ENCODE results near the gene CDH4.

DNA sequence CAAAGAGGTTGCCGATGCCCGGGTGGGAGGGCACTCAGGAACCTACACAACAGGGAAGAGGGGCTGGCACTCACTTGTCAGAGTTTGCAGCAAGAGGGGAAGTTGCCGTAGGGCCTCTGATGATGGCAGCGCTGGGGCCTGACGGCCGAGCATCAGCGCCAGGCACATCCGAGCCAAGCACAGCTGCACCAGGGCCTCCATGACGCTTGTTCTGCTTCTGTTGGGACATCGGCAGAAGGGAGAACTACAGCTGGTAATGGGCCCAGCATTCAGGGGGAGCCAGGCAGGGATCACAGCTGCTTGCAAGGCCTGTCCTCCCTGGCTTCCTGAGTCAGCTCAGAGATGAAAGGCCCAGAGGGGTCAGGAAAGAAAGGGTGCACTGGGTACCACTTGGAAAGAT, 367.7 kb downstream of the CDH4 start:
- no peak for TF ChIP-seq CTCF (tag by site-specific recombination; IDR thresholded peaks at IDR 0.05)
- TF ChIP-seq, protein P1, sequence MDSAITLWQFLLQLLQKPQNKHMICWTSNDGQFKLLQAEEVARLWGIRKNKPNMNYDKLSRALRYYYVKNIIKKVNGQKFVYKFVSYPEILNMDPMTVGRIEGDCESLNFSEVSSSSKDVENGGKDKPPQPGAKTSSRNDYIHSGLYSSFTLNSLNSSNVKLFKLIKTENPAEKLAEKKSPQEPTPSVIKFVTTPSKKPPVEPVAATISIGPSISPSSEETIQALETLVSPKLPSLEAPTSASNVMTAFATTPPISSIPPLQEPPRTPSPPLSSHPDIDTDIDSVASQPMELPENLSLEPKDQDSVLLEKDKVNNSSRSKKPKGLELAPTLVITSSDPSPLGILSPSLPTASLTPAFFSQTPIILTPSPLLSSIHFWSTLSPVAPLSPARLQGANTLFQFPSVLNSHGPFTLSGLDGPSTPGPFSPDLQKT (IDR thresholded peaks at IDR 0.05; ENCODE audit: borderline replicate concordance, low read depth, low read length) = no peak
- TF ChIP-seq HIC1 (tag by site-specific recombination; IDR thresholded peaks at IDR 0.05) = no peak
- no peak for TF ChIP-seq ZBTB11 (tag by site-specific recombination; conservative IDR thresholded peaks at IDR 0.05; ENCODE audit: low read depth)
- no peak for TF ChIP-seq TCF7L2 (IDR thresholded peaks at IDR 0.05; ENCODE audit: borderline replicate concordance, low read depth, low read length)
- no peak for TF ChIP-seq ZNF645 (tag by site-specific recombination; IDR thresholded peaks at IDR 0.05)
- TF ChIP-seq, protein P2, sequence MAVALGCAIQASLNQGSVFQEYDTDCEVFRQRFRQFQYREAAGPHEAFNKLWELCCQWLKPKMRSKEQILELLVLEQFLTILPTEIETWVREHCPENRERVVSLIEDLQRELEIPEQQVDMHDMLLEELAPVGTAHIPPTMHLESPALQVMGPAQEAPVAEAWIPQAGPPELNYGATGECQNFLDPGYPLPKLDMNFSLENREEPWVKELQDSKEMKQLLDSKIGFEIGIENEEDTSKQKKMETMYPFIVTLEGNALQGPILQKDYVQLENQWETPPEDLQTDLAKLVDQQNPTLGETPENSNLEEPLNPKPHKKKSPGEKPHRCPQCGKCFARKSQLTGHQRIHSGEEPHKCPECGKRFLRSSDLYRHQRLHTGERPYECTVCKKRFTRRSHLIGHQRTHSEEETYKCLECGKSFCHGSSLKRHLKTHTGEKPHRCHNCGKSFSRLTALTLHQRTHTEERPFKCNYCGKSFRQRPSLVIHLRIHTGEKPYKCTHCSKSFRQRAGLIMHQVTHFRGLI (tag by site-specific recombination; IDR thresholded peaks at IDR 0.05) = no peak
- TF ChIP-seq SCRT2 (tag by site-specific recombination; IDR thresholded peaks at IDR 0.05) = no peak
- no peak for TF ChIP-seq ZNF19 (tag by site-specific recombination; IDR thresholded peaks at IDR 0.05; ENCODE audit: low read depth)
- no peak for TF ChIP-seq ZSCAN30 (tag by site-specific recombination; IDR thresholded peaks at IDR 0.05)
- TF ChIP-seq ZFP37 (tag by site-specific recombination; IDR thresholded peaks at IDR 0.05) = no peak
- TF ChIP-seq HOXC10 (CRISPR knock-in tag; IDR thresholded peaks at IDR 0.05) = no peak
- TF ChIP-seq ZNF747 (tag by site-specific recombination; IDR thresholded peaks at IDR 0.05) = no peak
- TF ChIP-seq, protein P3, sequence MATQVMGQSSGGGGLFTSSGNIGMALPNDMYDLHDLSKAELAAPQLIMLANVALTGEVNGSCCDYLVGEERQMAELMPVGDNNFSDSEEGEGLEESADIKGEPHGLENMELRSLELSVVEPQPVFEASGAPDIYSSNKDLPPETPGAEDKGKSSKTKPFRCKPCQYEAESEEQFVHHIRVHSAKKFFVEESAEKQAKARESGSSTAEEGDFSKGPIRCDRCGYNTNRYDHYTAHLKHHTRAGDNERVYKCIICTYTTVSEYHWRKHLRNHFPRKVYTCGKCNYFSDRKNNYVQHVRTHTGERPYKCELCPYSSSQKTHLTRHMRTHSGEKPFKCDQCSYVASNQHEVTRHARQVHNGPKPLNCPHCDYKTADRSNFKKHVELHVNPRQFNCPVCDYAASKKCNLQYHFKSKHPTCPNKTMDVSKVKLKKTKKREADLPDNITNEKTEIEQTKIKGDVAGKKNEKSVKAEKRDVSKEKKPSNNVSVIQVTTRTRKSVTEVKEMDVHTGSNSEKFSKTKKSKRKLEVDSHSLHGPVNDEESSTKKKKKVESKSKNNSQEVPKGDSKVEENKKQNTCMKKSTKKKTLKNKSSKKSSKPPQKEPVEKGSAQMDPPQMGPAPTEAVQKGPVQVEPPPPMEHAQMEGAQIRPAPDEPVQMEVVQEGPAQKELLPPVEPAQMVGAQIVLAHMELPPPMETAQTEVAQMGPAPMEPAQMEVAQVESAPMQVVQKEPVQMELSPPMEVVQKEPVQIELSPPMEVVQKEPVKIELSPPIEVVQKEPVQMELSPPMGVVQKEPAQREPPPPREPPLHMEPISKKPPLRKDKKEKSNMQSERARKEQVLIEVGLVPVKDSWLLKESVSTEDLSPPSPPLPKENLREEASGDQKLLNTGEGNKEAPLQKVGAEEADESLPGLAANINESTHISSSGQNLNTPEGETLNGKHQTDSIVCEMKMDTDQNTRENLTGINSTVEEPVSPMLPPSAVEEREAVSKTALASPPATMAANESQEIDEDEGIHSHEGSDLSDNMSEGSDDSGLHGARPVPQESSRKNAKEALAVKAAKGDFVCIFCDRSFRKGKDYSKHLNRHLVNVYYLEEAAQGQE (tag by site-specific recombination; IDR thresholded peaks at IDR 0.05) = no peak
